SKM-1 treated with dmso at 0.1 percent for 144 hours (cell line): ENCODE results near the gene SMURF1.
"Not testable (repeated sequence)": the region's sequence is repeated elsewhere in the genome, so short reads cannot be mapped to it uniquely, and the experiment has no call there.

Experiments used
- DNase-seq: peaks from one replicate; lab custom pipeline; 2025; ENCODE audit not compliant: unreplicated experiment; lab: John Stamatoyannopoulos, UW

The SMURF1 gene

GRCh38 chr7:99143853-99144672 lies at the start of gene SMURF1:
Gene SMURF1, minus strand, starts transcription at chr7:99144108. Its CDS starts 328 bp downstream, at chr7:99143780.
- DNase-seq: peak; percentile 56

- DNase-seq: no peak
Measured at GRCh38 chr7:99191869-99192596, 48.1 kb upstream of the SMURF1 start.

- DNase-seq: no peak
Measured at GRCh38 chr7:99190359-99191009, 46.6 kb upstream of the SMURF1 start.

- no peak for DNase-seq
Measured at GRCh38 chr7:99189222-99189621, 45.3 kb upstream of the SMURF1 start.

GRCh38 chr7:99188221-99188620 lies 44.3 kb upstream of the SMURF1 start:
- no peak for DNase-seq

- no peak for DNase-seq
Measured at GRCh38 chr7:99184532-99185218, 40.8 kb upstream of the SMURF1 start.

GRCh38 chr7:99180067-99180650 lies 36.3 kb upstream of the SMURF1 start:
- no peak for DNase-seq

- DNase-seq: no peak
Measured at GRCh38 chr7:99177165-99177564, 33.3 kb upstream of the SMURF1 start.

- DNase-seq: no peak
Measured at GRCh38 chr7:99173787-99174186, 29.9 kb upstream of the SMURF1 start.

- no peak for DNase-seq
Measured at GRCh38 chr7:99171731-99172130, 27.8 kb upstream of the SMURF1 start.

GRCh38 chr7:99170730-99171074 lies 26.8 kb upstream of the SMURF1 start:
- no peak for DNase-seq

- no peak for DNase-seq
Measured at GRCh38 chr7:99170065-99170729, 26.3 kb upstream of the SMURF1 start.

- no peak for DNase-seq
Measured at GRCh38 chr7:99167072-99167471, 23.2 kb upstream of the SMURF1 start.

- no peak for DNase-seq
Measured at GRCh38 chr7:99165816-99166215, 21.9 kb upstream of the SMURF1 start.

GRCh38 chr7:99163669-99164068 lies 19.8 kb upstream of the SMURF1 start:
- not testable (repeated sequence) for DNase-seq

- no peak for DNase-seq
Measured at GRCh38 chr7:99156649-99157048, 12.7 kb upstream of the SMURF1 start.

GRCh38 chr7:99155211-99155610 lies 11.3 kb upstream of the SMURF1 start:
- DNase-seq: peak; percentile 21

GRCh38 chr7:99146979-99147378 lies 3.1 kb upstream of the SMURF1 start:
- no peak for DNase-seq

- no peak for DNase-seq
Measured at GRCh38 chr7:99143521-99143852, 421 bp downstream of the SMURF1 start.

GRCh38 chr7:99142727-99143520 lies 984 bp downstream of the SMURF1 start:
- peak; percentile 85 for DNase-seq
